GM12875 (cell line): ENCODE results near the gene PSMD13.
A peak's percentile ranks its signal among the peaks of the same experiment; 100 is the strongest.

ENCODE experiments used
- H3K4me3 ChIP-seq: one replicate; pipeline ENCODE4 v1.5.1; 2011; ENCODE audit warnings: low read depth, low read length, control low read depth
- TF ChIP-seq, protein P1 (sequence below): IDR thresholded peaks from 2 replicates; pipeline ENCODE4 v1.5.1; 2011; ENCODE audit warnings: low read depth, mild to moderate bottlenecking, control low read depth, inconsistent platforms, low read length, moderate library complexity, borderline replicate concordance; ENCODE audit not compliant: insufficient read depth

Gene PSMD13

GRCh38 chr11:241634-242033 is 4.9 kb downstream of the PSMD13 start:
- TF ChIP-seq, protein P1, sequence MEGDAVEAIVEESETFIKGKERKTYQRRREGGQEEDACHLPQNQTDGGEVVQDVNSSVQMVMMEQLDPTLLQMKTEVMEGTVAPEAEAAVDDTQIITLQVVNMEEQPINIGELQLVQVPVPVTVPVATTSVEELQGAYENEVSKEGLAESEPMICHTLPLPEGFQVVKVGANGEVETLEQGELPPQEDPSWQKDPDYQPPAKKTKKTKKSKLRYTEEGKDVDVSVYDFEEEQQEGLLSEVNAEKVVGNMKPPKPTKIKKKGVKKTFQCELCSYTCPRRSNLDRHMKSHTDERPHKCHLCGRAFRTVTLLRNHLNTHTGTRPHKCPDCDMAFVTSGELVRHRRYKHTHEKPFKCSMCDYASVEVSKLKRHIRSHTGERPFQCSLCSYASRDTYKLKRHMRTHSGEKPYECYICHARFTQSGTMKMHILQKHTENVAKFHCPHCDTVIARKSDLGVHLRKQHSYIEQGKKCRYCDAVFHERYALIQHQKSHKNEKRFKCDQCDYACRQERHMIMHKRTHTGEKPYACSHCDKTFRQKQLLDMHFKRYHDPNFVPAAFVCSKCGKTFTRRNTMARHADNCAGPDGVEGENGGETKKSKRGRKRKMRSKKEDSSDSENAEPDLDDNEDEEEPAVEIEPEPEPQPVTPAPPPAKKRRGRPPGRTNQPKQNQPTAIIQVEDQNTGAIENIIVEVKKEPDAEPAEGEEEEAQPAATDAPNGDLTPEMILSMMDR: no peak
- H3K4me3 ChIP-seq: no peak overlapping the region

GRCh38 chr11:244376-244775 is 7.6 kb downstream of the PSMD13 start:
- TF ChIP-seq, protein P1: no peak
- H3K4me3 ChIP-seq: no peak overlapping the region

- TF ChIP-seq, protein P1: no peak
- no peak overlapping the region for H3K4me3 ChIP-seq
Observed at GRCh38 chr11:249062-249461, 12.3 kb downstream of the PSMD13 start.

DNA sequence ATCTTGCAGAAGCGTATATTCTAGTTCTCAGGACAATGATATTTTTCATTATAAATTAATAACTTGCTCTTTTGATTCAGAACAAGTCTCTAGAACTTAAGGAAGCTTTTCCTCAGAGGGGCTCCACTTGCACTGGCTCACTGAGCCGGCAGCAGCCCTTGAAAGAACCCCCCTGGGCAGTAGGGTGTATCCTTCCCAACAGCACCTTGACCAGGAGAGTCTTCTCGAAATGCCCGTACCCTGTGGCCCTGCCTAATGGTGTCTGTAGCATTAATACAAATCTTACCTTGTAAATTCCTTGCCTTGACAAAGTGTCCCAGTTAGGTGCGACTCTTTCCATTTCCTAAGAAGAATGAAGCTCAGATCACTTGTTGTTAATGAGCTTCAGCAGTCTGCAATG is 13.5 kb downstream of the PSMD13 start:
- TF ChIP-seq, protein P1: no peak
- no peak overlapping the region for H3K4me3 ChIP-seq

DNA sequence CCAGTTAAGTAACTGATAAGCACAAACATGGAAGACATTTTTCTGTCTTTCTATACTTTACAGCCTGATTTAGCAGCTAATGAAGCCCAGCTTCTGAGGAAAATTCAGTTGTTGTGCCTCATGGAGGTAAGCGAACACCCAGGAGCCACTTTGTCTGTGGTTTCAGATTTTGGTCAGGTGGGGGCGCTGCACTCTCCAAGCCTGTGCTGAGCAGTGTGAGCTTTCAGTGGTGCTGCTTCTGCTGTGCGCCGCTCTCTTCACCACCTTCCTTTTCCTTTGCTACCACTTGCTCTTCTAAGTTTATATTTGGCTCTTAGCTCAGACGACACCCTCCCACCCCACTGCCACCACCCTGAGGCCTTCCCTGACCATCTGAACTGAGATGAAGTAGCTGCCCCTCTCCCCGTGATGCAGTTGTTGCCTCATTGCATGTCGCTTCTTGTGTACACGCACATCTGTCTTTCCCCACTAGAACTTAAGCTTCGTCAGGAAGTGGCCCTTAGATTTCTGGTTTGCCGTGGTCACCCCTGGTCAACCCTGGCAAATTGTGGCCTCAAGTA is 14.0 kb downstream of the PSMD13 start:
- H3K4me3 ChIP-seq: no peak overlapping the region
- TF ChIP-seq, protein P1: peak; percentile 71

DNA sequence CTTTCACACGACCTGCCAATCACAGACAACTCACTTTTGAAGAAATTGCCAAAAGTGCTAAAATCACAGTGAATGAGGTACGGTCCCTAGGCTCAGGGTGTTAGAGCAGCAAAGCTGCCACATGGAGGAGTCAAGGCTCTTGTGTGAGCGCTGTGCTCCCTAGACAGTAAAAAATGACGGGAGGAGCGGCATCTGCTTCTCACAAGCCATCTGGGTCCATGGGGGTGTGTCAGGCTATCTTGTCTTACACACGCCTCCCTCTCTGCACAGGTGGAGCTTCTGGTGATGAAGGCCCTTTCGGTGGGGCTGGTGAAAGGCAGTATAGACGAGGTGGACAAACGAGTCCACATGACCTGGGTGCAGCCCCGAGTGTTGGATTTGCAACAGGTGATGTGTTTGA is 14.8 kb downstream of the PSMD13 start:
- TF ChIP-seq, protein P1: no peak
- H3K4me3 ChIP-seq: no peak overlapping the region

- TF ChIP-seq, protein P1: no peak
- H3K4me3 ChIP-seq: no peak overlapping the region
Observed at GRCh38 chr11:252666-253065, 15.9 kb downstream of the PSMD13 start.
